Neural progenitor cell (in vitro differentiated cells): ENCODE results near the gene GZMA. TPM values are rescaled to one million over a fixed set of nuclear protein-coding genes. Genes with fewer than 3 reads are reported as not detected.

Experiments used
- DNase-seq: peaks from one replicate; pipeline ENCODE4 v3.0.0-alpha.2; 2016; ENCODE audit warnings: low spot score
- H2AFZ ChIP-seq: fragments of 200-600 bp; sonication (generic); replicated peaks from 2 replicates; pipeline ENCODE4 v1.6.1; 2016; ENCODE audit warnings: antibody characterized with exemption
- H3F3A ChIP-seq: fragments of 200-600 bp; sonication (generic); 2 replicates; pipeline ENCODE4 v1.6.1; 2016; ENCODE audit warnings: antibody characterized with exemption, low read depth
- H3K27ac ChIP-seq: fragments of 200-600 bp; sonication (generic); 2 replicates; pipeline ENCODE4 v1.5.1; 2016; ENCODE audit warnings: mild to moderate bottlenecking
- H3K27me3 ChIP-seq: fragments of 200-600 bp; sonication (generic); 2 replicates; pipeline ENCODE4 v1.6.1; 2016; ENCODE audit warnings: mild to moderate bottlenecking, moderate library complexity
- H3K36me3 ChIP-seq: fragments of 200-600 bp; sonication (generic); 2 replicates; pipeline ENCODE4 v1.5.1; 2016
- H3K4me1 ChIP-seq: fragments of 200-600 bp; sonication (generic); 2 replicates; pipeline ENCODE4 v1.6.1; 2016; ENCODE audit warnings: mixed run types
- H3K4me2 ChIP-seq: fragments of 200-600 bp; sonication (generic); 2 replicates; pipeline ENCODE4 v1.6.1; 2016
- H3K4me3 ChIP-seq: fragments of 200-600 bp; sonication (generic); 2 replicates; pipeline ENCODE4 v1.5.1; 2016
- H3K79me2 ChIP-seq: fragments of 200-600 bp; sonication (generic); 2 replicates; pipeline ENCODE4 v1.6.1; 2016; ENCODE audit warnings: low read depth
- H3K9ac ChIP-seq: fragments of 200-600 bp; sonication (generic); 2 replicates; pipeline ENCODE4 v1.6.1; 2016
- H3K9me3 ChIP-seq: fragments of 200-600 bp; sonication (generic); 2 replicates; pipeline ENCODE4 v1.5.1; 2016; ENCODE audit warnings: low read depth
- H4K20me1 ChIP-seq: fragments of 200-600 bp; sonication (generic); 2 replicates; pipeline ENCODE4 v1.6.1; 2016; ENCODE audit warnings: low read depth
- H3K27ac Mint-ChIP-seq: 3 replicates; pipeline ENCODE4 v1.8.0; 2021; ENCODE audit warnings: mixed read lengths
- H3K27me3 Mint-ChIP-seq: 2 replicates; pipeline ENCODE4 v1.8.0; 2022; ENCODE audit warnings: low read depth, mild to moderate bottlenecking, inconsistent platforms, moderate library complexity, mixed read lengths; ENCODE audit not compliant: insufficient read depth
- H3K36me3 Mint-ChIP-seq: 3 replicates; pipeline ENCODE4 v1.8.0; 2021; ENCODE audit warnings: mixed read lengths
- H3K4me1 Mint-ChIP-seq: 3 replicates; pipeline ENCODE4 v1.8.0; 2021; ENCODE audit warnings: mixed read lengths
- H3K4me3 Mint-ChIP-seq: 3 replicates; pipeline ENCODE4 v1.8.0; 2021; ENCODE audit warnings: mild to moderate bottlenecking, moderate library complexity, mixed read lengths
- H3K9me3 Mint-ChIP-seq: 3 replicates; pipeline ENCODE4 v1.8.0; 2020; ENCODE audit warnings: mixed read lengths
- CTCF ChIP-seq: fragments of 200-600 bp; sonication (generic); IDR thresholded peaks from 2 replicates; pipeline ENCODE4 v1.5.1; 2017; ENCODE audit warnings: antibody characterized with exemption, mild to moderate bottlenecking
- EZH2 ChIP-seq: fragments of 200-600 bp; sonication (generic); IDR thresholded peaks from 2 replicates; pipeline ENCODE4 v1.6.1; 2017; ENCODE audit warnings: antibody characterized with exemption, mild to moderate bottlenecking, moderate library complexity
- EZH2phosphoT487 ChIP-seq: fragments of 200-600 bp; sonication (generic); IDR thresholded peaks from 2 replicates; pipeline ENCODE4 v1.6.1; 2017; ENCODE audit warnings: antibody characterized with exemption
- total RNA-seq: library from RNA; depleted of rRNA; stranded (reverse); fragments of >200 nt; gene quantifications from 2 replicates; pipeline ENCODE4 v1.2.3, GENCODE V29; 2015; ENCODE audit warnings: low replicate concordance

The GZMA gene
- total RNA-seq, 1 donor from 2014 or later: not detected

GRCh38 chr5:55154873-55155272 is 52.4 kb downstream of the GZMA start:
- no peak overlapping the region for H3K9ac ChIP-seq
- H3K4me1 Mint-ChIP-seq: no peaks in the 10 kb centered on the region
- H3K27ac Mint-ChIP-seq: no peak overlapping the region
- no peaks in the 10 kb centered on the region for H3K36me3 Mint-ChIP-seq
- no peak for DNase-seq
- H2AFZ ChIP-seq: no peak overlapping the region
- no peak for TF ChIP-seq EZH2phosphoT487
- no peak for TF ChIP-seq EZH2
- TF ChIP-seq CTCF: no peak
- H3K79me2 ChIP-seq: no peaks in the 10 kb centered on the region
- no peaks in the 10 kb centered on the region for H3F3A ChIP-seq
- no peaks in the 10 kb centered on the region for H3K27me3 ChIP-seq
- H3K36me3 ChIP-seq: no peaks in the 10 kb centered on the region
- no peak overlapping the region for H3K4me3 Mint-ChIP-seq
- H3K4me3 ChIP-seq: no peak overlapping the region
- no peak overlapping the region for H3K4me2 ChIP-seq
- H3K9me3 ChIP-seq: no peaks in the 10 kb centered on the region
- H3K9me3 Mint-ChIP-seq: peaks cover 6% of the 10 kb centered on the region
- H3K27me3 Mint-ChIP-seq: peaks cover 8% of the 10 kb centered on the region
- no peaks in the 10 kb centered on the region for H4K20me1 ChIP-seq
- H3K4me1 ChIP-seq: no peaks in the 10 kb centered on the region
- no peak overlapping the region for H3K27ac ChIP-seq

Other genes with a start within 250 kb of the GZMA start
- not detected in 2 replicates for gene ESM1, start 117.1 kb upstream of the GZMA start, total RNA-seq
- 0.22 TPM in 1 of 2 replicates, not detected in the other for gene GZMK, start 78.4 kb upstream of the GZMA start, total RNA-seq
- 84.3 and 132 TPM in 2 replicates for gene GPX8, start 57.5 kb downstream of the GZMA start, total RNA-seq
- not detected in 2 replicates for gene CDC20B, start 70.5 kb downstream of the GZMA start, total RNA-seq
- not detected in 2 replicates for gene MCIDAS, start 124.7 kb downstream of the GZMA start, total RNA-seq
- gene CCNO, start 131.0 kb downstream of the GZMA start, total RNA-seq: 0.93 TPM in 1 of 2 replicates, not detected in the other
- gene DHX29, start 205.0 kb downstream of the GZMA start, total RNA-seq: 28.2 and 44.0 TPM in 2 replicates
- 128 and 198 TPM in 2 replicates for gene MTREX, start 205.3 kb downstream of the GZMA start, total RNA-seq